Fibroblast of the conjunctiva (primary cell): ENCODE results near the gene TNIP1.

Experiments
- DNase-seq: peaks from one replicate; pipeline ENCODE4 v3.0.0-alpha.2; 2010; ENCODE audit warnings: low read depth

Gene TNIP1

DNA sequence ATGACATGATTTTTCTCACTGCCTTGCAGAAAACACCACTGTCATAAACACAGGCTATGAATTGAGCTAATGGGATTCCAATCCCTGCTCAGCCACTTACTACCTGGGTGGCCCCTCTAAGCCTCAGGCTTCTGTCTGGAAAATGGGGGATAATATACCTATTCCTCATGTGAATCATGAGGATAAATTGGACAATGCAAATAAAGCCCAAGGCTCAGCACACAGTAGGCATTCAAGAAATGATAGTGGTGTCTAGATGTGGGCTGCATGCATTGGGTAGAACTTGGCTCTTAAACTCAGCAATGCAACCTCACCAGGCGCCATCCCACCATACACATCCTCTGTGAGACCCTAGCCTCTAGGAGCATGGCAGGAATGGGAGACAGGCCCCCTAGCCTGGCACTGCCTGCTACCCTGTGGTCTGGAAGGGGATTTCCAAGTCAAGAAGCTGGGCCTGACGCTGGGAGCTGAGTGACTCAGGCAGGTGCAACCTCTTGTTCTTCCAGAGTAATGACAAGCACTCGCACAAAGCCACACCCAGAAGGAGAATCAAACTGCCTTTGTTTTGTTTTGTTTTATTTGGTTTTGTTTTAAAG is 2.3 kb upstream of the TNIP1 start:
- DNase-seq = no peak

GRCh38 chr5:151082282-151082902 is 1.6 kb upstream of the TNIP1 start:
- DNase-seq = no peak

- no peak for DNase-seq
Measured at GRCh38 chr5:151081431-151082281, 822 bp upstream of the TNIP1 start.

DNA sequence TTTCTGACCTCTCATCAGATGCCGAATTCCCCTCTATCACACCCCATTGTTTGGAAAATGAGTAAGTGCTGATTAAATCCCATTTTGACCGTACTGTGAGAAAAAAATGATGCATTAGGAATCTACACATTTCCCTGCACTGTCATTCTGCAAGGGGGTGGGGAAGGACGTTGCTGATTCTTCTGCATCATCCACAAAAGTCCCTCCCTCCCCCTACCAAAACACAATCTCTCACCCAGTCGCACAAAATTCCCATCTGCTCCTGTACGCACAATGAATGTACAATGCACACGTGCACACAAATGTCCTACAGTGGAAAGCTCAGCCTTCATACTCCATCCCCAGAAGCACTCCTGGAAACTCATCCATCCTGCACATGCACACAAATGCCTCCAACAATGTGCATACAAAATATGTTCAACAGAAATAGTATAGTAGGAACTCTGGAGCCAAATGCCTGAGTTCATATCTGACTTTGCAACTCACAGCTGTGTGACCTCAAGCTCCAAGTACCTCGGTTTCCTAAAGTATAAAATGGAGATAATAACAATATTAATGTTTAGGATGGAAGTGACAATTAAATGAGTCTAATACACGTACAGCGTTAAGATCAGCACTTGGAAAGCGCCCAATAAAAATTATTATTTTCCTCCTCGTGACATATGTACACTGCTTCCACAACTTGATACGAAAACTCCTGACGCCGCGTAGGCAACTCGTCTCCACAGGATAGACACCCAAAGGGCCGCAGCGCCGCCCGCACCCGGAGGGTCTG is 809 bp downstream of the TNIP1 start:
- no peak for DNase-seq

DNA sequence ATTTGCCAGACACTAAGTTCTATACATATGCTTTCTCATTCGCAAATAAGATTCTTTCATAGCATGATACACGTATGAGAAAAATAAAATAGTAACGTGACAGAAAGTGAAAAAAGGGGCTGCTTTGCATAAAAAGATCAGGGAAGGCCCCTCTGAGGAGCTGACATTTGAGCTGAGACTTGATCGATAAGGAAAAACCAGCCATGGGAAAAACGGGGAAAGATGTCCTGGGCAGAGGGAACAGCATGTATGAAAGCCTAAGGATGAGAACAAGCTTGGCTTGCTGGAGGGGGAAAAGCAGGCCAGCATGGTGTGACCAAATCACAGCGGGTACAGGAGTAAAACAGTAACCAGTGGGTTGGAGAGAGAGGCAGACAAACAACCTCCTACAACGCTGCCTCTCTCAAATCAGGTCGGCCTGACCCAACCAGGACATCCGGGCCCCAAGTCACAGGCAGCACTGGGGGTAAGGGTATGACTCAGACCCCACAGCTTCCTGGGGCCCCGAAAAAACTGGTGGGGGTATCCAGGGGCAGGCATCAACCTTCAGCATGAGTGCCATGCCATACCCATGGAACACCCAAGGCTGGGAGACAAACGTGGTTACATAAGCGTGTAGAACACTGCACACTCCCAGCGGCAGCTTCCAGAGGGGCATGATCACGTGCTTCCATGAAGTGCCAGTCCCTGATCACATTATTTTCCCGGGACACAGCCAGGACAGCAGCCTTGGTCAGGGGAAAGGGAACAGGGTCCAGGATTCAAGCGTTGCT is 2.2 kb downstream of the TNIP1 start:
- DNase-seq = no peak

GRCh38 chr5:151077967-151078366 is 2.9 kb downstream of the TNIP1 start:
- no peak for DNase-seq

GRCh38 chr5:151077419-151077818 is 3.4 kb downstream of the TNIP1 start:
- no peak for DNase-seq

GRCh38 chr5:151076616-151077015 is 4.2 kb downstream of the TNIP1 start:
- no peak for DNase-seq

- DNase-seq = no peak
Measured at GRCh38 chr5:151075698-151076331, 5.0 kb downstream of the TNIP1 start.

- DNase-seq = no peak
Measured at GRCh38 chr5:151074557-151074956, 6.3 kb downstream of the TNIP1 start.

DNA sequence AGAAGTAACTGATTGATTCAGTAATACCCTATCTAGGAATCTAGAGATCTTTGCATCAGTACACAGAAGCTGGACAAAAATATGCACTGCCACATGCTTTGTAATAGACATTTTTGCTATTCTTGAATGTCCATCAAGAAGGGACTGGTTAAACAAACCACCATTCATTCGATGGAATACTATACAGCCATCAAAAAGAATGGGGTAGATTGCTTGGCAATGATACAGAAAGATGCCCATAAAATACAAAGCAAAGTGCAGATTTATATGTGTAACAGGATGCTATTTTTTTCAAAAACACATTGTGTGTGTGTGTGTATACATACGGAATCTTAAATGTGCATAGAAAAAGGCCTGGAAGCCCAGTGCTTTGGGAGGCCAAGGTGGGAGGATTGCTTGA is 7.6 kb downstream of the TNIP1 start:
- DNase-seq = no peak

GRCh38 chr5:151072630-151073025 is 8.2 kb downstream of the TNIP1 start:
- no peak for DNase-seq

- DNase-seq = no peak
Measured at GRCh38 chr5:151071848-151072629, 8.8 kb downstream of the TNIP1 start.

DNA sequence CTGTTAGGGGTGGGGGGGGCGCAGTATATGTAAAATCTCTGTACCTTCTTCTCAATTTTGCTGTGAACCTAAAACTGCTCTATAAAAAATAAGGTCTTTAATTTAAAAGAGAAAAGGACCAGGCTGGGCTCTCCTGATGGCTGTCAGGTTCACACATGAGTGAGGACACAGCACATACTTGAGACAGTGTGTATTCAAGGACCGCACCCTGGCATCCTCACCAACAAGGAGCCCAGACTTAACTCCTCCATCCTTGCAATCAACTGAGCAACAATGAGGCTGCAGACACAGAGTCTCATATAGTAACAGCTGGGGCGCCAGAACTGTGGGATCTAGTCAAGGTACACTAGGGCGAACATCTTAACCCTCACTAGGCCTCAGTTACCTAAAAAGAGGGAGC is 9.8 kb downstream of the TNIP1 start:
- no peak for DNase-seq

DNA sequence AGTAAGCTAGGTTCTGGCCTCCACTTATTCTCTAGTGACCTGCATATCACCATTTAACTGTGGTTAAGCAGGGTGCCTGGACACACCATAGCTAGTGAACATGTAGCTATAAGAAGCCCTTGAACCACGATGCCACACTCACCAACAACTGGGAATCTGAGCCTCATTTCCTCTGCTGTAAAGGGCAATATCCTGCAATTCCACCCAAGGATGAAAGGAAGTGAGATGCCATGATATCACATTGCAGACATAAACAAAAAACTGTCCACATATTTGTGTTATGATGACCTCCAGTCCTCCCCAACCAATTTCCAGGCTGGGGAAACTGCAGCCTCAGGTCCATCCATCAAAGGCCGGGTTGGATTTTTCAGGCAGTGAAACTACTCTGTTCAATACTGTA is 10.4 kb downstream of the TNIP1 start:
- DNase-seq = no peak

DNA sequence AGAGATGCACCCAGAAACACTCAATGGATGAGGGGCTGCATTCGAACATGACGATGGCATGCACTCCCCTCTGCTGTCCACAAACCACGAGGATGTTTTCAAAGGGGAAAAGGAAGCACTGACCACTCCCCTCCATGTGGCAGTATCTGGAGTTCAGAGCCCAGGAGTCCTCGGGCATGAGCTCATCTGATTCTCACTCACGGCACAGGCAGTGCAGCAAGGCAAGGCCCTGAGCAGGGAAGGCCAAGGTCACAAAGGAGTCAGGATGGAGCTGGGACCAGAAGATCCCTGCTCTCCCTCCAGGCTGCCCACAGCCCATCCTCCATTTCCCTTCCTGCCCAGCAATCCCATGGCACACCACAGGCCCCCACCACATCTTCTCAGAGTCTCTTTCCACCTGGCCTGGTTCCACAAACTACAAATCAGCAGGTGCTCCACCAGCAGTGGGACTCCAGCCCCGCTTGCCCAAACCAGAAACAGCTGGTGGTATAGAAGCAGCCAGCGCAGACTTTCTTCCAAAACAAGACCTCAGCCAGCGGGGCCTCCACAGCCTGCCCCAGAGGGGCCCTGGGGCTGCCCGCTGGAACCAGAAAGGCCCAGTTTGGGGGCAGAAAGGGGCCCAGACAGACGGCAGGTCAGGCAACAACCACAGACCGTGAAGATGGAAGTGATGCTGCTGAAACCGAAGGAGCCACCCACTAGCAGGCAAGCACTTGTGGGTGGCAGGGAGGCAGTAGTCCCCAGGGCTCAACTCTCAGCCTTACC is 12.2 kb downstream of the TNIP1 start:
- no peak for DNase-seq

DNA sequence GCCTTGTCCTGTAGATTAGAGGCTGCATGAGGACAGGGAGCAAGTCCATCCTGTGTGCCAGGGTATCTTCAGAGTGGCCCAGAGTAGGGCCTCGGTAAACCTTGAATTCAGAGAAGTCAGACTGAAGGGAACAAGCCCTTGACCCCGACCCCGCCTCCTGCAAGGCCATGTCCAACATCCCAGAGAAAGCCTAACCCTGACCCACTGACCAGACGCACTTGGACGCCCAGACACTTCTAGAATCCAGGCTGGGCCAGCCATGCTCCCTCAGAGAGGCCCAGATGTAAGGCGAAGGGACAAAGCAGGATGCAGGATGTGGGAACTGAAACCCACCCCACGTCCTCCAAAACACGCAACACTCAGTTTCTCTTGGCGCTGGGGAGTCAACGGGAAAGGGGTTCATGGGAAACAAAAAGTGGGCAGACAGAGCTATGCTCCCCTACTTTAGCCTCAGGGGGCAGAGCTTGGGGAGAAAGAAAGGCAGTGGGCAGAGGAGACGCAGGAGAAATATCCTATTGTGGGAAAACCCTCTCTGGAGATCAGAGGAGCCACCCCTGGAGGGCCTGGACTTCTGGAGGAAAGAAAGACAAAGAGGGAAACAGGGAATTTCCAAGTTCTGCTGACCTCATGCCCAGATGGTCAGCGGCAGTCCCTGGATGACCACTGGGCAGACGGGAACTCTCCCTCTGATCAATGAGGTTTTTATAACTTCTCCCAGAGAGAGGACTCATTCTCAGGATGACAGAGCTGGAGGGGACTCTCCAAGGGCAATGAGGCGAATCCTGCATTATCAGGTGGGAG is 13.0 kb downstream of the TNIP1 start:
- no peak for DNase-seq

DNA sequence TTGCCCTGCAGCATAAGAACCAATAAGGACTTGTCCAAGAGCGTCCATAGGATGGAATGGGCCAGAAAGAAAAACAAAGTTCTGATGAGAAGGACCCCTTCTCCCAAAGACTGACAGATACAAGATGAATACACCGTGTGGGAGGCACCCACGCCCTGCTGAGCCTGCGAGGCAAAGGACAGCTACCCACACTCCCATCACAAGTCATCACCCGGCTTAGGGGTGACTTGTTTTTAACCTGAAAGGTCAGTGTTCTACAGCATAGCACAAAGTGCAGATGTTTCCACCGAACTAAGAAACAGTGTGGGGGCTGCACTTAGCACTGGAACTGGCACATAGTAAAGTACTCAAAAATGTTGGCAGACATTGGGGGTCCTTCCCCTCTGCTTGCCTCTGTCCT is 13.9 kb downstream of the TNIP1 start:
- no peak for DNase-seq

DNA sequence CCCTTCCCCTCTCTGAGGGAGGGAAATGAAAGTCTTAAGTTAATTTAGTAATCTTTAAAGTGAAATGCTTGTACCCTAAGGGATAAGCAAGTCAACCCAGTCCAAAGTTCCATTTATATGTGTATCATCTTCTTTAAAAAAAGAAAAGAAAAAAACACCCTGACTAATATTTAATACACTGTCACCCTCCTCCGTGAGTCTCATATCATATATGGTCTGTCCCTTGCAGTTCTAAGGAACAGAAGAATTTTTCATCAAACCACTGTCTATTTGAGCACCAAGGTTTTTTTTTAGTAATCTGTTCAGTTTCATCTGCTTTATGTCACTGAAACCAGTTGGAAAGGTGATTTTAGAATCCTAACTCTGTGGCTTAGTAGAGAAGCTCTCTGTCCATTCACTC is 15.2 kb downstream of the TNIP1 start:
- DNase-seq = no peak
